Activated CD8-positive, alpha-beta memory T cell treated with anti-CD3 and anti-CD28 coated beads for 1 hour (primary cell): ENCODE data around the gene MEI4.

Experiments
- DNase-seq, 2 donors: peaks; one replicate each; pipeline ENCODE4 v3.0.0-alpha.2; 2020; ENCODE audit warnings: low read depth in 1 of 2; ENCODE audit errors: extremely low read depth in 1 of 2

Gene MEI4

DNA sequence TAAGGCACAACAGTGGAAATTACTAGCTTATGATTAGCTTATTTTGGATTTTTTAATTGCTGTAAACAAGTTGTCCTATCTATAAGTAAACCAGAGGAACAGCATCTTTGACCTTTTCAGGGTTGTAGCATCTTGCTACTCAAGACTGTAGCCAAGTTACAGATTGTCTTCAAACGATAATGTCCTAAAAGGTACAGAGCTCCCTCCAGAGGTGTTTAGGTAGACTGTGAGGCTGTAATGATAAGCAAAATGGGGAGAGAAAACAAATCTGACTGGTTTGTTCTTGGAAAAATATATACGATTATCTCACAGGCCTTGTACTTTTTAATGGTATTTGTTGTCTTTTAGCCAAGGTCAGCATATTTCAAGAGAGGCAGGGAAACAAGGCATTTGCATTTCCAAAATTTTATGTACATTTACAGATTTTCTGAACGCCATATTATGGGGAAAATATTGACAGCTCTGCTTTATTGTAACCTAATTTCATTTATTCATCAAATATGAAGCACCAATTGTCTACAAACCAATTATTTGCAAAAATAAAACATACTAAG, 273.4 kb downstream of the MEI4 start:
- DNase-seq: no peak

DNA sequence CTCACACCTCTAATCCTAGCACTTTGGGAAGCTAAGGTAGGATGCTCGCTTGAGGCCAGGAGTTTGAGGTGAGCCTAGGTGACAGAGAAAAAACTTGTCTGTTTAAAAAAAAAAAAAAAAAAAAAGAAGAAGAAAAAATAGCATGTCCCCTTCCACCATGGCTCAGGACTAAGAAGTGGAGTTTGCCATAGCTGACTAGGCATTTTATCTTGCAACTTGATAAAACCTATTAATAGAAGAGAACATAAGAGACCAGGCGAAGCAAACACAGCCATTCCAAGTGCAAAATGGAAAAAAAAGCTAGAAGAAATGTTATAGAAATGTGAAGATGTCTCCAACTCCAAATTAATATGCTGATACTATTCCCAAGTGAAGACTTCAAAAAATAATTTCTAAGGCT, 277.5 kb downstream of the MEI4 start:
- no peak for DNase-seq

DNA sequence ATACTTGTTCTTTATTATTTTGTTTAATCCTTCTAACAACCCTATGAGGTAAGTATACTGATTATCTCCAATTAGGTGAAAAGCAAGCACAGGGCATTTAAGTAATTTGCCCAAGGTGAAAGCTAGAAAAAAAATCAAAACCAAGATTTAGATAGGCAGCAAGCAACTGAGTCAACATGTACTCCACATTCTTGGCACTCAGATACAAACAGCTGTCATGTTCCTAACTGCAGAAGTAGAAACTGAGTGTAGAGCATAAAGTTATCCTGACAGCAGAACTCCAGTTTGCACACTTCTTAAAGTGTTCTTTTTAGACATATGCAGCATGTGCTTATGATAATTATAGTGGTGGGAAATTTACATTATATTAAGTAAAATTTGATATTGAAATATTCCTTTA, 278.1 kb downstream of the MEI4 start:
- DNase-seq: no peak

DNA sequence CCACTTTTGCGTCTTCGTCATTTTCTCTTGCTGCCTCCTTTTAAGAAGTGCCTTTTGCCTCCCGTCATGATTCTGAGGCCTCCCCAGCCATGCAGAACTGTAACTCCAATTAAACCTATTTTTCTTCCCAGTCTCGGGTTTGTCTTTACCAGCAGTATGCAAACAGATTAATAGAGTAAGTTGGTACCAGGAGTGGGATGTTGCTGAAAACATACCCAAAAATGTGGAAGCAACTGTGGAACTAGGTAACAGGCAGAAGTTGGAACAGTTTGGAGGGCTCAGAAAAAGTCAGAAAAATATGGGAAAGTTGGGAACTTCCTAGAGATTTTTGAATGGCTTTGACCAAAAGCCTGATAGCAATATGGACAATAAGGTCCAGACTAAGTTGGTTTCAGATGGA, 309.2 kb downstream of the MEI4 start:
- no peak for DNase-seq

DNA sequence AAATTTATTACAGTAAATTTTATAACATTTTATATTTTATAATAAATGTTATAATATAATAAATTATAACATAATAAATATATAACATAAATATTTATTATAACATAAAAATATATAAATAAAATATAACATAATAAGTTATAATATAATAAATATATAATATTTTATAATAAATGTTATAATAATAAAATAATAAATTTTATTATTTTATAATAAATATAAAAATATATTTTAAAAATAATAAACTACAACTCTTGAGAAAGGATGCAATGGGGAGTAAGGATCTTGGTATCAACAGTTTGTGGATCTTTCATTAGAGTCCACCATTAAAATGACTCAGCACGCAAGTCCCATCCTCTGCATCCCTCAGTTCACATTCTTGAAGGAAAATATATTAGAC, 312.6 kb downstream of the MEI4 start:
- DNase-seq: no peak

DNA sequence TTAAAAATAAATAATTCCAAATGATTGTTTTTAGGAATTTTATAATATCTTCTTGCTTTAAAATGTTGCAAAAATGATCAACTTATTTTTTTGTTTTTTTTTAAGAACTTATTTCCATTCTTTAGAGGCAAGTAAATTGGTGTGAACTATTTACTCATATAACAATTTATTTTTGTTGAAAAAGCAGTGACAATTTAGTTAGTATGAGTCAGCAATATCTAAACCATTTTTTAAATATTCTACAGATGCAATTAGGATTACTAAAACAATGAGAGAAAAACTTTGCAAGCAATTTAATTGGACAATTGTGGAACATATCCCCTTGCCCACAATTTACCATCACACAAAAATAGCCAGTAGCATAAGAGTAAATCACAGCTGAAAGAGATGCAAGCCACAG, 319.5 kb downstream of the MEI4 start:
- no peak for DNase-seq
